ENCODE data around the gene KRT79. TPM values are rescaled to one million over a fixed set of nuclear protein-coding genes. Genes with fewer than 3 reads are reported as not detected.

KRT79 gene
- total RNA-seq, 1 donor from 2014 or later: not detected

DNA sequence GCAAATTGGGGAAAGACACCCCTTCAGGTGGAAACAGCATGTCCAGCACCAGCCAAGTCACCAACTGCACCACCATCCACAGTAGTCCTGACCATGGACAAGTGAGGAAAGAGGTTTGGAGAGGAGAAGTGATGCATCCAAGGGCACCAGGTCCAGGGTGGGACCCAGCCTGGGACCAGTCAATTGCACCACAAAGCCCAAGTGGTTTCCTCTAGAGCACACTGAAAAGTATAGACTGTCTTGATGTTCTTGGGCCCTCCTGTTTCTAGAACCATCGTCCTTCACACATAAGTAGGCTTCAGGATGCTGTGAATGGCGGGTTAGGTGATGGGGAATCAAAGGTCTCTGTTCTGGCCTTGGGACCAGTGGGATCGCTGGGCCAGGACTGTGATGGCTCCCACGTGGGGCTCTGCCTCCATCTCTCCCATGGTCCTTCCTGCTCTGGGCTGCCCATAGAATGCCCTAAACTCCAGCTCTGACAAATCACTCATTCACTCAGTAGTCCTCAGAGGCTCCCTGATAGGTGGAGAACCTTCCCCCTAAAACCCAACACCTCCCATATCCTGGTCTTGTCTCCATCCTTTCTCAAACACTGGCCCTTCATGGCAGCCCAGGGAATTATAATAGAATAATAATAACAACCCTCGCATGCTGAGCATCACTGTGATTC is 9.2 kb downstream of the KRT79 start:
- TF ChIP-seq, protein P1, sequence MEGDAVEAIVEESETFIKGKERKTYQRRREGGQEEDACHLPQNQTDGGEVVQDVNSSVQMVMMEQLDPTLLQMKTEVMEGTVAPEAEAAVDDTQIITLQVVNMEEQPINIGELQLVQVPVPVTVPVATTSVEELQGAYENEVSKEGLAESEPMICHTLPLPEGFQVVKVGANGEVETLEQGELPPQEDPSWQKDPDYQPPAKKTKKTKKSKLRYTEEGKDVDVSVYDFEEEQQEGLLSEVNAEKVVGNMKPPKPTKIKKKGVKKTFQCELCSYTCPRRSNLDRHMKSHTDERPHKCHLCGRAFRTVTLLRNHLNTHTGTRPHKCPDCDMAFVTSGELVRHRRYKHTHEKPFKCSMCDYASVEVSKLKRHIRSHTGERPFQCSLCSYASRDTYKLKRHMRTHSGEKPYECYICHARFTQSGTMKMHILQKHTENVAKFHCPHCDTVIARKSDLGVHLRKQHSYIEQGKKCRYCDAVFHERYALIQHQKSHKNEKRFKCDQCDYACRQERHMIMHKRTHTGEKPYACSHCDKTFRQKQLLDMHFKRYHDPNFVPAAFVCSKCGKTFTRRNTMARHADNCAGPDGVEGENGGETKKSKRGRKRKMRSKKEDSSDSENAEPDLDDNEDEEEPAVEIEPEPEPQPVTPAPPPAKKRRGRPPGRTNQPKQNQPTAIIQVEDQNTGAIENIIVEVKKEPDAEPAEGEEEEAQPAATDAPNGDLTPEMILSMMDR (IDR thresholded peaks at IDR 0.05; ENCODE audit: unreplicated experiment): no peak
- H3K36me3 Mint-ChIP-seq (ENCODE audit: low read depth, unreplicated experiment): no peaks in the 10 kb centered on the region
- DNase-seq (ENCODE audit: low spot score): no peak
- H3K27me3 Mint-ChIP-seq (ENCODE audit: unreplicated experiment): peaks cover 5% of the 10 kb centered on the region
- no peaks in the 10 kb centered on the region for H3K9me3 Mint-ChIP-seq (ENCODE audit: unreplicated experiment)
- H3K4me1 Mint-ChIP-seq (ENCODE audit: unreplicated experiment): no peaks in the 10 kb centered on the region
- H3K27ac Mint-ChIP-seq (ENCODE audit: unreplicated experiment): no peak overlapping the region
- no peak overlapping the region for H3K4me3 Mint-ChIP-seq (ENCODE audit: unreplicated experiment)

DNA sequence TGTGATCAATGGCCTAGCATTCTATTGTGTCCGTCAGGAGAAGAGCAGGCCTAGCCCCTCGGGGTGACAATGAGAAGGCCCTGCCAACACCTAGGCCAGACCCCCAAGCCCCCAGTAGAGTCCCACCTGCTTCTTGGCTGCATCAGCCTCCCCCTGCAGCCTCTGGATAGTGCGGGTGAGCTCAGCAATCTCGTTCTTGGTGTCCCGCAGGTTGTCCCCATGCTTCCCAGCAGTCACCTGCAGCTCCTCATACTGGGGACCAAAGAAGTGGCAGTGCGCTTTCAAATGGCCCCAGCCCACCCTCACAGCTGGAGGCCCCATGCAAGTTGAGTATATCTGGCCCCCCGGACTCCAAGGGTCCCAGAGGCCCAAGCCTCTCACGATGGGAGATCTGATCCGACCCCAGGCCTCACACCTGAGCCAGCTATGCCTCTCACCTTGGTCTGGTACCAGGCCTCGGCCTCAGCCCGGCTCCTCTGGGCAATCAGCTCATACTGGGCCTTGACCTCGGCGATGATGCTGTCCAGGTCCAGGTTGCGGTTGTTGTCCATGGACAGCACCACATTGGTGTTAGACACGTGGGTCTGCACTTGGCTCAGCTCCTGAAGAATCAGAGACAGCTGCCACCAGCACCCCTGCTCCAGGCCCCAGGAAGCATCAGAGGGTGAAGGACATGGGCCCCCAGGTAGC is 10.2 kb downstream of the KRT79 start:
- Mint-ChIP-seq H3K36me3 (ENCODE audit: low read depth, unreplicated experiment) (no peaks in the 10 kb centered on the region), H3K27me3 (ENCODE audit: unreplicated experiment) (peaks cover 5% of the 10 kb centered on the region), H3K4me3 (ENCODE audit: unreplicated experiment) (no peak overlapping the region), H3K4me1 (ENCODE audit: unreplicated experiment) (no peaks in the 10 kb centered on the region), H3K9me3 (ENCODE audit: unreplicated experiment) (no peaks in the 10 kb centered on the region), H3K27ac (ENCODE audit: unreplicated experiment) (no peak overlapping the region)
- TF ChIP-seq, protein P1 (IDR thresholded peaks at IDR 0.05; ENCODE audit: unreplicated experiment): no peak
- DNase-seq (ENCODE audit: low spot score): no peak

DNA sequence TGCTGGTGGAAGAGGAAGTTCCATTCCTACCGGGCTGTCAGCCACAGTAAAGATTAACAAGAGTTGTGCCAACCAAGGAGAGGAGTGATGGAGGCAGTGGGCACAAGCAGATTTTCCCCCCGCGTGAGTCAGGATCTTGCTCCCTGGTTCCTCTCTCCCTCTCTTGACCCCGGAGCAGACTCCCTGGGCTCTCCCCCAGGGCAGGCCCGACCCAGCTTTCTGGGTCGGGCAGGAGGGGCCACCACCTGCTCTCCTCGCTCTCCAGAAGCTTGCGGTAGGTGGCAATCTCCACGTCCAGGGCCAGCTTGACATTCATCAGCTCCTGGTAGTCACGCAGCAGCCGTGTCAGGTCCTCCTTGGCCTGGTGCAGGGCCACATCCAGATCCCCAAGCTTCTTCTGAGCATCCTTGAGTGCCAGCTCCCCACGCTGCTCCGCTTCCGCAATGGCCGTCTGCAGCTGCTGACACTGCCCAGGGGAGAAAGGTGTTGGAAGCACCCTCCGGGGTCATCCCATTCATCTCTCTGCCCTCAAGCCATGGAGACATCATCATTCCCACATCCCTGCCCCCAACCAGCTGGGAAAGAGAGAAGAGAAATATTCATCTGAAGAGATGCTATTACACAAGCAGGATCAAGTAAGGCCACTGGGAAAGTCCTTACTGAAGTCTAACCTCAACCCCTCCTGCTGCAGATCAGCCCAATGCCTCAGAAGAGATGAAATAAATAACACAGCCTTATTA is 11.2 kb downstream of the KRT79 start:
- H3K27me3 Mint-ChIP-seq (ENCODE audit: unreplicated experiment): peaks cover 5% of the 10 kb centered on the region

DNA sequence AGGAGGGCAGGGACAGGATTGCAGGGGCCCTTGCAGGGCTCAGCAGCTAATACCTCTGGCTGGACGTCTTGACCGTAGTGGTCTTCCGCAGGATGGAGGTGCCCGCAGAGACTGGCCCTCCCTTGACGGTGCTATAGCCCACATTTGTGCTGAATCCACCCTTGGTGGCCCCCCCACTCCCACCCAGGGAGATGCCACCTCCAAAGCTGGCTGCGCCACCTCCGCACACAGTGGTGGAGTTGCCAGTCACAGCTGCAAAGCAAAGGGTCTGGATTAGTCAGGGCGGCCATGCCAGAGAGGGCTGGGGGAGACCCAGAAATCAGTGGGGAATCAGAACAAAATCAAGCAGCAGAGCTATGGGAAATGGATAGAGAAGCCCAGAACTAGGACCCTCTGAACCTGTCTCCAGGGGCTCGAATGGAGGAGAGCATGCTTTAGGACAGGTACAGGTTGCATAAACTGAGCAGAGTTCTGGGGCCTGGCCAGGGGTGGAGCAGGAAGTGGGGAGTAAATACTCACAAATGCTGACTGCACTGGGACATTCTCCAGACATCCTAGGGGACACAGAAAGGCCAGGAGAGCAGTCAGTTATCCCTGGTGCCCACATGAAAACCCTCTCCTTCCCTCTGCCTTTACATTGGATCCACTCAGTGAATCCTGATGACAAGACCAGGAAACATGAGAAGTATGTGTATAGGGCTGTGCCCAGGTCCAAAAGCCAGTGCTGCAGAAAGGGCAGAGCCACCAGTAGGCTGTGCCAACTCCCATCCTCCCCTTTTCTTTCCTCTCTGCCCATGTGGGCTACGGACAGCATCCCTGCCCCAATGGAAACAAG is 12.1 kb downstream of the KRT79 start:
- TF ChIP-seq, protein P1 (IDR thresholded peaks at IDR 0.05; ENCODE audit: unreplicated experiment): no peak

More for the DNA sequence above, 11.2 kb downstream of the KRT79 start:
- TF ChIP-seq, protein P1 (IDR thresholded peaks at IDR 0.05; ENCODE audit: unreplicated experiment): no peak
- H3K4me1 Mint-ChIP-seq (ENCODE audit: unreplicated experiment): no peaks in the 10 kb centered on the region
- H3K9me3 Mint-ChIP-seq (ENCODE audit: unreplicated experiment): no peaks in the 10 kb centered on the region
- no peak overlapping the region for H3K27ac Mint-ChIP-seq (ENCODE audit: unreplicated experiment)
- no peaks in the 10 kb centered on the region for H3K36me3 Mint-ChIP-seq (ENCODE audit: low read depth, unreplicated experiment)
- H3K4me3 Mint-ChIP-seq (ENCODE audit: unreplicated experiment): no peak overlapping the region
- DNase-seq (ENCODE audit: low spot score): no peak

More for the DNA sequence above, 12.1 kb downstream of the KRT79 start:
- no peak for DNase-seq (ENCODE audit: low spot score)
- H3K36me3 Mint-ChIP-seq (ENCODE audit: low read depth, unreplicated experiment): no peaks in the 10 kb centered on the region
- H3K9me3 Mint-ChIP-seq (ENCODE audit: unreplicated experiment): no peaks in the 10 kb centered on the region
- H3K4me1 Mint-ChIP-seq (ENCODE audit: unreplicated experiment): no peaks in the 10 kb centered on the region
- no peak overlapping the region for H3K27ac Mint-ChIP-seq (ENCODE audit: unreplicated experiment)
- no peak overlapping the region for H3K4me3 Mint-ChIP-seq (ENCODE audit: unreplicated experiment)
- peaks cover 5% of the 10 kb centered on the region for H3K27me3 Mint-ChIP-seq (ENCODE audit: unreplicated experiment)

All from endothelial cell (in vitro differentiated cells).